Fibroblast of skin of back (primary cell): Measurements from ENCODE around the gene RAF1. TPM values are rescaled to one million over a fixed set of nuclear protein-coding genes. Genes with fewer than 3 reads are reported as not detected.
"Not testable (repeated sequence)": the region's sequence is repeated elsewhere in the genome, so short reads cannot be mapped to it uniquely, and the experiment has no call there.

ENCODE experiments used
- DNase-seq: peaks from one replicate; pipeline ENCODE4 v3.0.0-alpha.2; 2013
- polyA plus RNA-seq, 2 experiments: library from polyadenylated mRNA; unstranded; fragments of 120-200 nt; gene quantifications; one replicate each; pipeline ENCODE4 v1.2.1, GENCODE V29; 2013; ENCODE audit not compliant: insufficient read length in 2 of 2

Gene RAF1
- 87.9 TPM for polyA plus RNA-seq (2013, experiment 1 of 2; ENCODE audit: insufficient read length)
- 72.8 TPM for polyA plus RNA-seq (2013, experiment 2 of 2; ENCODE audit: insufficient read length)

DNA sequence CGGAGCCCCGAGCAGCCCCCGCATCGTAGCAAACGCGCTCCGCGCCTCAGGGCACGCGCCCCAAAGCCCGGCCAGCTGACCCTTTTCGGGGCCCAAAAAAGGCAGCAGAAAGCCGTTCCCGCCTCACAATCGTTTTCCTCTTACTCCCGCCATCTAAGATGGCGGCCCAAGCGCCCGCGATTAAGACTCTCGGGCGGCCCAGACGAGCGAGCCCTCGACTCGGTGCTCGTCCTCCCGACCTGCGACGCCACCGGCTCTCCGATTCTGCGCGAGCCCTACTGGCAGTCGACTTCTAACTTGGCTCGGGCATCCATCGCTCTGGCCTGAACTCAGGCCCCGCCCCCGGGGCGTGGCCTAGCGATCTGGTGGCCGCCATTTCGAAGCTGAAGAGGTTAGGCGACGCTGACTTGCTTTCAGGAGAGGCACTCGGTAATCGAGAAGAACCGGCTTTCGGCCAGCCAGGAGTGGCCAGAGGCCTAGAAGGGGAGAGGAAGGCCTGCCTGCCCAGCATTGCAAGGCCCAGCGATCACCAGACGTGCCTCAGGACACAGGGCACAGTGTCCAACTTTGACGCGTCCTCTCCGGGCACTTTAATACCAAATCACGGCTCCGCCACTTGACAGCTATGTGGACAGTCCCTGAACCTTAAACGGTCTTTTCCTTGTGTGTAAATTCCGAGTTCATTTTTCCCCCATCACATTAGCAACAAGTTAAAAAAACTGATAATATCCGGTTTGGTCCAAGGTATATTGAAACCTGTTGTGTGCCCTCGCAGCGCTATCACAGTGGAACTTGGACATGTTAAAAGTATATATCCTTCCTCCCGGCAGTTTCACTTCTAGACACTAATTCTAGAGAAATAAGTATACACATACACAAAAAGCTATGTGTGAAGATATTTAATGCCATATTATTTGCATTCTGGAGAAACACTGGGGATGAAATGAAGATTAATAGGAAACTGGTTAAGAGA, at the start of gene RAF1:
TSS of gene RAF1 (minus strand) at position 182 of the 973 bp plus-strand sequence. CDS start 45,396 bp downstream, outside the sequence.
- peak; percentile 98 for DNase-seq

DNA sequence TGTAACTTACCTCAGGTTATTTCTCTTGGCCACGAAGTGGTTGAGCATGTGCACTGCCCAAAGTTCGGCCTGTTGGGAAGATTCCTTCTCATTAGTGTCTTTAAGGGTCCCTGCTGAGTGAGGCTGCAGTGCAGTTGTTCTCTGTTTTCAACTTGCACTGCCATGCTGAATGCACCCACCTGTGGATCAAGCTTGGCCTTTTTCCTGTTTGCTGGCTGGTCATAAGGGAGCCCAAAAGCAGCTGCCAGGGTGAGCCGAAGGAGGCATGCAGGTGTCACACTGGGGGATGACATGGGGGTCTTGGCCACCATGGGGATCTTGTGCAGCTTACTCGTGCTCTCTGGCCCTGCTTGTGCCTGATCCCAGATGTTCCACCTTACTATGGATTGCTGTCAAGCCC, 46.1 kb upstream of the RAF1 start:
- no peak for DNase-seq

DNA sequence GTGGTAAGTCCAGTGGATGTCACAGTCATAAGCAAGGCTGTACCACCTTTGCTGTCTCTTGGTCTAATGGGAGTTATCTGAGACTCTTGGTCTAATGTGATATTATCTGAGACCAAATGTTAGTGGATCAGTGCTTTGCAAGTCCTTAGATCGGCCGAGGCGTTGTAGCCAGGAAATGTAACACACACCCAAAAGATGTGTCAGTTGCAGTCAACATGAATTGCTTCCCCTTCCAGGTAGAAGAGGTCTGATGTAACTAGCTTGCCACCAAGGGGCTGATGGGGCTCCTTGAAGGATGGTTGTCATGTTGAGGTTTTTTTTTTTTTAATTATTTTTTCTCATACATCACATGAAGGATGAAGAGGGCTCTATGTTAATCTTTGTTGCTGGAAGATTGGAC, 45.4 kb upstream of the RAF1 start:
- no peak for DNase-seq

DNA sequence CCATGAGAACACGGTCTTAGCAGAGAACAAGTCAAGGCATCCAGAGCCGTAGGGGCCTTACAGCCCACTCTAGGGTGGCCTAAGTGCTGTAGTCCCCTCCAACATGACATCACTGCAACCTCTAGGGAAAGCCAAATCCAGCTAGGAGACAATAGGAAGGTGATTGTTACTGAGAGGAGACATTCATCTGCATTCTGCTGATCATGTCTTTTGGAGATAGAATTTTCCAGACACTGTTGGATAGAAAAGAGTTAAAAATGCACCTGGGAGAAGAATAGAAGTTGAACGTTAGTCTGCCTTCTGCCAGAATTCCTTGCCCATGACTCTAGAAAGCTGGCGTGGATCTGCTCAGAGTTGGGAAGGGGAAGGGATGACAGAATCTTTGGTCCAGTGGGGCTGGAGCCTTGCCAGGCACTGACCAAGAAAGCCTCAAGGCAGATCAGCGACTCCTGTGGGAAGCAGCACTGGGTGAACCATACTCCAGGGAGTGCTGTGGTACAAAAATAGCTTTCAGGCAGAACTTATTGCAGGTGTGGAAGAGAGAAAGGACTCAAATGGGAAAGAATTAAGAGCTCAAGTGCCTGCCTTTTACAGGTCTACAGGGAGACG, 44.8 kb upstream of the RAF1 start:
- DNase-seq, result peak; percentile 57

DNA sequence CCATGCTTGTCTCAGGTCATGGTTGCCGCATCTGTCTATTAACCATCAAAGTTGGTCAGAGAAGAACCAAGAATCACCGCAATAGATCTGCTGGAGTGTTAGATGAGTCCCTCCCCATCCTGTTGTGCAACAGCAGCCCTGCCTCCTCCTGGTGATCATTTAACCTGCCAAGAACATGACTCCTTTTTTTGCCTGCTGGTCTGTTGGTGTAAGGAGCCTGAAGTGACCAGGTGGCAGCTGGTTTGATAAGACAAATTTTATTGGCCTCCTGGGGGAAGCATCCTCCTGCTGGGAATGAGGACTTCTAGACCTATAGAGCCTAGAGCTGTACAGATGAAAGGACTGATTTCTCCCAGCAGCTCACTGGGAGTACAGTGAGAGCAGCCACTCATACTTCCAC, 43.5 kb upstream of the RAF1 start:
- DNase-seq, result no peak

DNA sequence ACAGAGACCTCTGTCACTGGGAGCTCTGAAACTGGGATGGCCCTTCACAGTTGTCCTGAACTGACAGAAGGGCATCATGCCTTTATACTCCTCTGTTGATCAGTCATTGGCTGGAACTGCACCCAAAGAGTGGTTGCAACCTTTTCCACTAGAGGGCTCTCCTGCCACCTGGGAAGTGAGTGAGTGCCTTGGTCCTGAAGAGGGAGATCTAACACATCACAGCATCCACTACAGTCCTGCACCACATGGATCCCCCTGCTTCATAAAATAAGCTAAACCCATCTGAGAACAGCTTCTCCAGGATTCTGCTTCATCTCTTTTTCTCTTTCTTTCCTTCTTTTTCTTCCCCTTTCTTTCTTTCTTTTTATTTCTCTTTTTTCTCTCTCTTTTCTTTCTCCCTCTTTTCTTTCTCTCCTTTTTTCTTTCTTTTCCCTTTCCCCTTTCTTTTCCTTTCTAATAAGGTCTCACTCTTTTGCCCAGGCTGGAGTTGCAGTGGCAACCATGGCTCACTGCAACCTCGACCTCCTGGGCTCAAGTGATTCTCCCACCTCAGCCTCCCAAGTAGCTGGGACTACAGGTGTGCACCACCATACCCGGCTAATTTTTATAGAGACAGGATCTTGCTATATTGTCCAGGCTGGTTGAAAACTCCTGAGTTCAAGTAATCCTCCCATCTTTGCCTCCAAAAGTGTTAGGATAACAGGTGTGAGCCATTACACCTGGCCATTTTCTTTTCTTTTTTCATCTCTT, 42.8 kb upstream of the RAF1 start:
- DNase-seq, result peak; percentile 72

DNA sequence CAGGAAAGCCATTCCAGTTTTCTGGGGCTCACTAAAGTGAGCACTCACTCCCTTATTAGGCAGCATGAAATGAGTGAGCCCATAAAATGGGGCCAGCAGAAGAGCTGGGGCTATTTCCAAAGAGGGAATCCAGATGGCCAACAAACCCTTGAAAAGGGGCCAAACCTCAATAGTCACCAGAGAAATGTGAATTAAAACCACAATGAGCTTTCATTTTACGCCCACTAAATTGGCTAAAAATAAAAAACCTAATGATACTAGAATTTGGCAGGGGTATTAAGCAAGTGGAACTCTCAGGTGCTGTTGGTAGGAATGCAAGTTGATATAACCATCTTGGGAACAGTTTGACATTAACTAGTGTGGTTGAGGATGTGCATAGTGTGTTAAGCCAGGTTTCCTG, 42.1 kb upstream of the RAF1 start:
- no peak for DNase-seq

DNA sequence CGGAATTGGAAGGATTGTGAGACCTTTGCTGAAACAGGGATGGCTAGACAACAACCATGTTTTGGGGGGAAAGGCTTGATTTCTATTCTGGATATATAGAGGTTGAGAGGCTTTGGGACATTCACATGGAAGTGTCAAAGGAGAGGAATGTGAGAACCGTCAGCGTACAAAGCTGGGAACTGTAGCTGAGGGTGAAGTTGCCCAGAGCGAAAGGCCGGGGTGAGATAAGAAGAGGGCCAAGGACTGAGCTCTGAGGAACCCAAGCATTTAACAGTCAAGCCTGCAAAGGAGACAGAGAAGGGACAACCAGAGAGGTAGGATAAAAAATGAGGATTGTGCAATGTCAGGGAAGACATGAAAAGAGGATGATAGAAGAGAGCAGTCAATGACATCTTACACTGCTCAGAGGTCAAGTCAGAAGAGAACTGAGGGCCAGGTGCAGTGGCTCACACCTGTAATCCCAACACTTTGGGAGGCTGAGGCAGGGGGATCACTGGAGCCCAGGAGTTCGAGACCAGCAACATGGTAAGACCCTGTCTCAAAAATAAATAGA, 41.5 kb upstream of the RAF1 start:
- no peak for DNase-seq

DNA sequence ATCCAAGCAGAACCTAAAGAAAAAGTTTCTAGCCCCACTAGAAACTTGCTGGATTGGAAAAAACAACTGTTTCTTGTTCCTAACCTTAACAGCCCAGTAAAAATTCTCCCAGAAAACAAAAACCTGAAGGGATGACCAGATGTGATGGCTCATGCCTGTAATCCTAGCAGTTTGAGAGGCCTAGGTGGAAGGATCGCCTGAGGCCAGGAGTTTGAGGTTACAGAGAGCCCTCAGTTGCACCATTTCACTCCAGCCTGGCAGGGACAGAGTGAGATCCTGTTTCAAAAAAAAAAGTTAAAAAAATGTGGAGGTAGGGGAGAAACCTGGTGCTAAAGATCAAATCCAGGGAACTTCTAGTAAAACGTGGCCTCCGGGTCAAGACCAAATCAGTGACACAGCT, 38.6 kb upstream of the RAF1 start:
- DNase-seq, result no peak

DNA sequence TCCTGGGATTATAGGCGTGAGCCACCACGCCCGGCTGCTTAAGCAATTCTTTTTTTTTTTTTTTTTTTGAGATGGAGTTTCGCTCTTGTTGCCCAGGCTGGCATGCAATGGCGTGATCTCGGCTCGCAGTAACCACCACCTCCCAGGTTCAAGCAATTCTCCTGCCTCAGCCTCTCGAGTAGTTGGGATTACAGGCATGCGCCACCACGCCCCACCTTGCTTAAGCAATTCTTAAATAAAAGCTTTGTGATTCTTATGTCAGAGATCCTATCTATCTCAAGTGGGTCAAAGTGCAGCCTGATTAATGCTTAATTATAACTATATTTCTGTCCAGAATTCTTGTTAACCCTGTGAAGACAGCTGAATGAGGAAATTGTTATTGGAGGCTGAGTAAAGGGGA, 37.7 kb upstream of the RAF1 start:
- DNase-seq, result not testable (repeated sequence)

DNA sequence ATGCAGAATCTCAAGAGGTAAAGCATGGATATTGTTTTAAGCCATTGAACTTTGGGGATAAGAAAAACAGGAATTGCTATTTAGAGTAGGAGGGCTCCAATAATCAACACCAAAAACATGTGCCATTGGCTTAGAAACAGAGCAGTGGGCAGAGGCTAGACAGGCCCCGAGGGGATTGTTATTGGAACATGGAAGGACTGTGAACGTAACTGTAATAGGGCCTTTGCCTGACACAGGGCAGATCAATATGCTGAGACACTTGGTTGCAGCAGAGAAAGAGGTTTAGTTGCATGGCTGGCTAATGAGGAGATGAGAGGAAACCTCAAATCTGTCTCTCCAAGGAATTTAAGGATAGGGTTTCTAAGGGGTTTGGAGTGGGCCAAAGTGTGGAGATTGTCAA, 36.9 kb upstream of the RAF1 start:
- no peak for DNase-seq

DNA sequence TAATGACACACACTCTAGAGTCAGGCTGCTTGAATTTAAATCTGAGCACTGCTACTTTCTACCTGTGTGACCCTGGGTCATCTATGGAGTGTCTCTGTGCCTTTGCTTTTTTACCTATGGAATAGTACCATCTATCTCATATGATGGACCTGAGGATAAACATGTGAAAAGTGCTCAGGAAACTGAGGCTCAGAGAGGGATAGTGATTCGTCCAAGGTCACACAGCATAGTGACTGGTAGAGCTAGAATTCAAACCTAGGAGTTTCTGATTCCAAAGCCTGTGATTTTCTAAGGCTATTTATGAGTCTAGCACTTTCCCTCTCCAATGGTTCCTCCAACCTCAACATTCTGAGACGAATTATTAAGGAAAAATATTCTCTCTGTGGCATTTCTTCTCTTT, 32.0 kb upstream of the RAF1 start:
- DNase-seq, result no peak

DNA sequence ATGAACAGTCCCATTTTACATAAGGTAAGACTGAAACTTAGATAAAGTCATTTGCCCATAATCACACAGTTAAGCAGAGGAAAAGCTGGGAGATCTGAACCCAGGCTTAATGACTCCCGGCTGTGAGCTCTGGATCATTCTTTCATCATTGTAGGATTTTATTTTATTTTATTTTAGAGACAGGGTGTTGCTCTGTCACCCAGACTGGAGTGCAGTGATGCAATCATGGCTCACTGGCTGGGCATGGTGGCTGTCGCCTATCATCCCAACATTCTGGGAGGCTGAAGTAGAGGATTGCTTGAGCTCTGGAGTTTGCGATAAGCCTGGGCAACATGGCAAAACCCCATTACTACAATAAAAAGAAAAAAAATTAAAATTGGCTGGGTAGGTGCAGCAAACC, 31.2 kb upstream of the RAF1 start:
- peak; percentile 22 for DNase-seq

DNA sequence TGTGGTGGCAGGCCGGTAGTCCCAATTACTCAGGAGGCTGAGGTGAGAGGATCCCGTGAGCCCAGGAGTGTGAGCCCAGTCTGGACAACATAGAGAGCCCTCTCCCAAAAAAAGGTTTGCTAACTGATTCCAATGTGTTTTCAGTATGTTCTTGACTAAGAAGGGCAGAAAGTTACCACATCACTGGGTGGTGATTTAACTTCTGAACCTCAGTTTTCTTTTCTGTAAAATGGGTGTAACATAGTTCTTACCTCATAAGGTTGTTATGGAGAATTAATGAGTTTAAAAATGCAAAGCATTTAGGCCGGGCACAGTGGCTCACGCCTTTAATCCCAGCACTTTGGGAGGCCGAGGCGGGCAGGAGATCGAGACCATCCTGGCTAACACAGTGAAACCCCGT, 28.5 kb upstream of the RAF1 start:
- DNase-seq, result no peak

DNA sequence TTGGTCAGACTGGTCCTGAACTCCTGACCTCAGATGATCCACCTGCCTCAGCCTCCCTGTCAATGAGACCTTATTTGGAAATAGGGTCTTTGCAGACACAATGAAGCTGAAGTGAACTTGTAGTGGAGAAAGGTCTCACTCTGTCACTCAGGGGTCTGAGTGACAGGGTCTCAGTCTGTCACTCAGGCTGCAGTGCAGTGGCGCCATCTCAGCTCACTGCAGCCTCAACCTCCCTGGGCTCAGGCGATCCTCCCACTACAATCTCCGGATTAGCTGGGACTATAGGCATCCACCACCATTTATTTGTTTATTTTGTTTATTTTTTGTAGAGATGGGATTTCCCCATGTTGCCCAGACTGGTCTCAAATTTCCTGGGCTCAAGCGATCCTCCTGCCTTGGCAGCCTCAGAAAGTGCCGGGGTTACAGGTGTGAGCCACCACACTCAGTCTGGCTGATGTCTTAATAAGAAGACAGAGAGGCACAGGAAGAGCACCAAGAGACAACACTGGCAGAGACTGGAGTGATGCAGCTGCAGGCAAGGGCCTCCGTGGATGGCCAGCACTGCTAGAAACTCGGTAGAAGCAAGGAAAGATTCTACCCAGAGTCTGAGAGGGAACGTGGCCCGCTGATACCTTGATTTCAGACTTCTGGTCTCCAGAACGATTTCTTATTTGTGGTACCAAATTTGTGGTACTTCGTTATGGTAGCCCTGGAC, 26.2 kb upstream of the RAF1 start:
- DNase-seq, result no peak

DNA sequence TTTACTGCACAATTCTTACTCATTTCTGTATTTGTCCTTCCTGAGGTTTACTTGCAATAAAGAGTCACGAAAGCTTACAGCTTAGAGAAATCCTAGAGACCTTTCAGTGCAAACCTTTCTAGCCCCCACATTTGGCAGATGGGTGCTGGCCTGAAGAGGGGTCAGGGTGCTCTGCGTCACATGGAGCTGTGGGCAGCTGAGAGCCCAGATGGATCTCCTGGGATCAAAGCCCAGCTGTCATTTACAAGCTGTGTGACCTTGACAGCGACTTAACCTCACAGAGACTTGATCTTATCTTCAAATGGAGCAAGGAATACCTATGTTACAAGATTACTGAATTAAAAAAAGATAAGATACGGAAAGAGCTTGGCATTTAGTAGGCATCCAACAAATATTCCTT, 24.0 kb upstream of the RAF1 start:
- no peak for DNase-seq

DNA sequence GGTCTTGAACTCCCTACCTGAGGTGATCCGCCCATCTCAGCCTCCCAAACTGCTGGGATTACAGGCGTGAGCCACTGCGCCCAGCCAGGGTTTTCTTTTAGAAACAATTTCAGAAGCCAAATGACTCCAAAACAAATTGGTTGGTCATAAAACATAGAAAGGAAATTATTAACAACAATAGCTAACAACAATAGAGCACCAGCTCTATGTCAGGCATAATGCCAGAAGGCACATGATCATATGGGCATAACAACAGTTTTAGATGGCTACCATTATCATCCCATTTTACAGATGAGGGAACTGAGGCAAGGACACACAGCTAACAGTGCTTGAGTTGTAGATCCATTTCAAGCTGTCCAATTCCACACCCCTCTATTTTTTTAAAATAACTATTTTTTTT, 22.2 kb upstream of the RAF1 start:
- DNase-seq, result no peak

DNA sequence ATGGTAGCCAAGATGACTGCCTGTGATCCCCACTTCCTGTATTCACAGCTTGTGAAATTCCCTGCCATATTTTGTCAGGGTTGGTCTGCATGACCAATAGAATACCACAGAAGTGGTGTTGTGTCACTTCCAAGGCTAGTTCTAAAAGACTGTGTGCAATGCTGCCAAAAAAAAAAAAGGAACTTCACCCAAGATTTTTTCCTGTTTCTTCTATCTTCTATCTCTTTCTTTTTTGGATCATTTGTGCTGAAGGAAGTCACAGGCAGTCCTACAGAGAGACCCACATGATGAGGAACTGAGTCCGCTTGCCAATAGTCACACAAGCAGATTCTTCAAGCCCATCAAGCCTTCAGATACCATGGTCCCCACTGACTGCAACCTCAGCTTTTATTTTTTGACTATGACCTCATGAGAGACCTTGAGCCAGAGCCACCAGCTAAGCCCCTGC, 18.1 kb upstream of the RAF1 start:
- peak; percentile 65 for DNase-seq

DNA sequence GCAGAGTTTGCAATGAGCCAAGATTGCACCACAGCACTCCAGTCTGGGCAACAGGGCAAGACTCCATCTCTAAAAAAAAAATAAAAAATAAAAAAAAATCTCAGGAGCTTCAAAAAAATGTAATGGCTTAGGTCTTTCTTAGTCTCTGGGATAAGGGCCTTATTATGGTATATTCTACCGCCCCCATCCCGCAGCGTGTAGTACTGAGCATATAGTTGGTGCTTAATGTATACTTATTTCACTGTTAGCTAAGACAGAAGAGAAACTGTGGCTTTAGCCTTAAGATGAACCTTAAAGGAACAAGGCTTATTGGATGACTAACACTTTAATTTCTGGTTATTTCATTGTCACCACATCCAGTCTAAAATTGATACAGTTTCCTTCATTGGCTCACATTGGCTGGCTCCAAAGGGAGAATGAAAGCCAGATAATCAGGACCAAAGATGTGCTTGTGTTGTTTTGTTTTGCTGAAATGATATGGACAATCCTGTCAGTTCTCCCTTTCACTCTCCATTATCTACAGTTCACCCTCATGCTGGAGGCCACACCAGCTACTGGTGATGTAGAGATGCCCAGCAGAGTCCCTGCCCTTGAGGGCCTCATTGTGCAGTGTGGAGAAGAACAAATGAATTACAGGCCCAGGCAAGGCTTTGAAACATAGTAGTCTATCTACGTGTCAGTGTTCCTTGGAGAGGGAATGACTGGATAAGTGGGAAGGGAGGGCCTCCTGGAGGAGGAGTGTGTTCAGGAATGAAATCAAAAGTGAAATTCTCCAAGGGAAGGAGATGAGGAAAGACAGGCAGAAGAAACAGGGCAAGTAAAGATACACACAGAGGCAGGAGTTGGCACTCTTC, 17.4 kb upstream of the RAF1 start:
- no peak for DNase-seq

DNA sequence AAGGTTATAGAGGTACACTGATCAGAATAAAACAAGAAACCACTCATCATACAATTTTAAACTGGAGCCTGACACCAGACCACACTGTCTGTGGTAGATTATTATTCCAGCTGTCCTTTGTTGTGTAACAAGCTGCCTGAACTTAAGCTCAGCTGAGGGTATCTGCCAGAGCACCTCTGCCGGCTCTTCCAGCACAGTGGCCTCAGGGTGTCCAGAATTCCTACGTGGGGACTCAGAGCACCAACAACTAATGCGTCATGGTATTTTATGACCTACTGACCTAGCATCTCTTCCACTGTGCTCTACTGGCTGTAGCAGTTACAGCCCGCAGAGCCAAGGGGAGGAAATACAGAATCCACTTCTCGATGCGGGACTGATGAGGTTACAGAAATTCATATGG, 15.6 kb upstream of the RAF1 start:
- DNase-seq, result peak; percentile 71

DNA sequence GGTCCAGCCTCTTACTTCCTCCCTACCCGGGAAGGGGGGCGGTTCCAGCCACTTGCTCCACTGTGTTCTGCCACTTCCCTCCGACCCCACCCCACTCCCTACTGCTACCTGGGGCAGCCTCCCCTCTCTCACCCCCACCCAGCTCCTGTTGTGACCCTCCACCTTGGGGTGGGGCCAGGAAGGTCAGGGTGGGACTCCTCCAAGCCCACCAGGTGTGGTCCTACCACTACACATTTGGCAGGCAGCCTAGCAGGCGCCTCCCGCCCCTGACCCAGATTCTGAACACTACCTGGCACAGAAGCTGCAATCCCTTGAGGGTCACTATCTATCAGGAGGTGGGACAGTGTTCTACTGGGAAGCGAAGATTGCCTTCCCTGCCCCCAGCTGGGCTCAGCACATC, 13.7 kb upstream of the RAF1 start:
- no peak for DNase-seq
